Fibroblast of the aortic adventitia (primary cell): ENCODE data around the gene ATF4. TPM values are rescaled to one million over a fixed set of nuclear protein-coding genes. Genes with fewer than 3 reads are reported as not detected.

ENCODE experiments used
- DNase-seq: peaks from one replicate; pipeline ENCODE4 v3.0.0-alpha.2; 2010; ENCODE audit warnings: low read depth
- H3K4me3 ChIP-seq: 2 replicates; pipeline ENCODE4 v1.5.1; 2011; ENCODE audit warnings: low read depth, mild to moderate bottlenecking, control low read depth, low read length, moderate library complexity
- CTCF ChIP-seq: IDR thresholded peaks from 2 replicates; pipeline ENCODE4 v1.5.1; 2011; ENCODE audit warnings: mild to moderate bottlenecking, low read length, control low read depth, inconsistent platforms; ENCODE audit not compliant: insufficient read depth
- total RNA-seq: library from RNA; depleted of rRNA; stranded (reverse); fragments of >200 nt; gene quantifications from 2 replicates; pipeline ENCODE4 v1.2.3, GENCODE V29; 2012; ENCODE audit warnings: low replicate concordance

ATF4 gene
- total RNA-seq, 1 donor, result 259 TPM

- no peak overlapping the region for H3K4me3 ChIP-seq
- DNase-seq, result no peak
- no peak for TF ChIP-seq CTCF
These were observed 45.0 kb upstream of the ATF4 start for GRCh38 chr22:39475337-39475736.

GRCh38 chr22:39475902-39476301 is 44.5 kb upstream of the ATF4 start:
- H3K4me3 ChIP-seq, result no peak overlapping the region
- DNase-seq, result no peak
- no peak for TF ChIP-seq CTCF

GRCh38 chr22:39476664-39477063 is 43.7 kb upstream of the ATF4 start:
- no peak for DNase-seq
- no peak for TF ChIP-seq CTCF
- H3K4me3 ChIP-seq, result no peak overlapping the region

- no peak for DNase-seq
- TF ChIP-seq CTCF, result no peak
- no peak overlapping the region for H3K4me3 ChIP-seq
These were observed 42.8 kb upstream of the ATF4 start for GRCh38 chr22:39477542-39477941.

DNA sequence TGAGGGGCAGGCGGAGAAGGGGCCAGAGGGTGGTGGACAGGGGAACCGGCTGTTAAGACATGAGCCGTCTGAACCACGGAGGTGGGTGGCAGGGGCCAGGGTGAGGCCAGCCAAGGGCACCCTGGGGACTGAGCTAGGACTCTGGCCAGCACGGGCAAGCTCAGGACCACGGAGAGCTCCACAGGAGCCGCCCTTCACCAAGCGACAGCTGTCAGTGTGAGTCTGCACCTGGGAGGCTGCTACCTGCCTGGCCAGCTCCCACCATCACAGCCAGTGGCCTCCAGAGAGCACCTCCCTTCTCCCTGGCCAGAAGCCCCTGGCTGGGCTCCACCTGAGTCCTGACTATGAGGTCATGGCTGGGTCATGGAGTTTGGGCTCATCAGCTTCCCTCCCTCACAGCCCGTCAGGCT is 41.9 kb upstream of the ATF4 start:
- H3K4me3 ChIP-seq, result no peak overlapping the region
- DNase-seq, result no peak
- no peak for TF ChIP-seq CTCF

DNA sequence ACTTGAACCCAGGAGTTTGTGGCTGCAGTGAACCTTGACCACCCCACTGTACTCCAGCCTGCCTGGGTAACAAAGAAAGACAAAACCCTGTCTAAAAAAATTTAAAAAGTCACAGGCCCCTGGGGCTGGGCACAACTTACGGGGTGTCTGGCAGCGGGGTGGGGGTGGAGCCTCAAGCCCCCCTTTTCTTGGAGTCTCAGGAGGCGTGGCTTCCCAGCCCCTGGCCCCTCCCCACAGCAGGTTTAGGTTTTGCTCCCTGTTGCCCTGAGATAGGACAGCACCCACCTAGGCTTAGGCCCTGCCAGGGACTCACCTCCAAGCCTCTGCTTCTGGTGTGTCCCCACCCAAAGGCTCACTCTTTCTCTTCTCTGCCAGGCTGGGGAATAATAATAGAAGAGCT is 41.1 kb upstream of the ATF4 start:
- TF ChIP-seq CTCF, result no peak
- no peak overlapping the region for H3K4me3 ChIP-seq
- no peak for DNase-seq

DNA sequence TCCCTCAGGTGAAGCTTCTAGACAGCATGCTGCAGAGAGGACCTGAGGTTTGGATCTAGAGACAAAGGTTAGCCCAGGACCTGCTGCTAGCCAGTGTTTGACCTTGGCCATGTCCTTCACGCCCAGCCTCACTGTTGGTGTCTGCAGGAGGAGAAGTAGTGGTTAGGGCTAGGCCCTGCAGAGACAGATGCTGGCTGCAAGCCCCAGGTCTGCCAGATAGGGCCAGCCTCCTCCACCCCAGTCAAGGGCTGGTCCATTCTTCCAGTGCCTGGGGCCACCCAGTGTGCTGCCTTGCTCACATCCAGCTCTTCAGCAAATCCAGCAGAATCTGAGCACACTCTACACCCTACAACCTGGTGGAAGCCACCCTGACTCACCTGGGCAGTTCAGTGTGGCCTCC is 39.8 kb upstream of the ATF4 start:
- DNase-seq, result no peak
- no peak overlapping the region for H3K4me3 ChIP-seq
- TF ChIP-seq CTCF, result no peak
